ENCODE results near the gene MMS22L. TPM values are rescaled to one million over a fixed set of nuclear protein-coding genes. Genes with fewer than 3 reads are reported as not detected.
"Not testable (repeated sequence)": the region's sequence is repeated elsewhere in the genome, so short reads cannot be mapped to it uniquely, and the experiment has no call there.

Gene MMS22L
- total RNA-seq, 1 donor from 2014 or later = 14.2 TPM

- no peak for DNase-seq (ENCODE audit: low spot score)
These were observed 42.8 kb downstream of the MMS22L start for GRCh38 chr6:97240222-97240621.

- no peak for DNase-seq (ENCODE audit: low spot score)
These were observed 51.1 kb downstream of the MMS22L start for GRCh38 chr6:97231911-97232310.

- no peak for DNase-seq (ENCODE audit: low spot score)
These were observed 60.1 kb downstream of the MMS22L start for GRCh38 chr6:97222903-97223302.

GRCh38 chr6:97218912-97219311, 64.1 kb downstream of the MMS22L start:
- no peak for DNase-seq (ENCODE audit: low spot score)

- no peak for DNase-seq (ENCODE audit: low spot score)
These were observed 67.8 kb downstream of the MMS22L start for GRCh38 chr6:97215157-97215769.

- no peak for DNase-seq (ENCODE audit: low spot score)
These were observed 68.3 kb downstream of the MMS22L start for GRCh38 chr6:97214671-97215070.

GRCh38 chr6:97207383-97207782, 75.6 kb downstream of the MMS22L start:
- DNase-seq (ENCODE audit: low spot score) = no peak

- no peak for DNase-seq (ENCODE audit: low spot score)
These were observed 77.0 kb downstream of the MMS22L start for GRCh38 chr6:97205966-97206365.

GRCh38 chr6:97203343-97203742, 79.7 kb downstream of the MMS22L start:
- no peak for DNase-seq (ENCODE audit: low spot score)

GRCh38 chr6:97198046-97198565, 84.9 kb downstream of the MMS22L start:
- DNase-seq (ENCODE audit: low spot score) = no peak

- no peak for DNase-seq (ENCODE audit: low spot score)
These were observed 87.9 kb downstream of the MMS22L start for GRCh38 chr6:97195117-97195516.

GRCh38 chr6:97189767-97190166, 93.2 kb downstream of the MMS22L start:
- no peak for DNase-seq (ENCODE audit: low spot score)

GRCh38 chr6:97187951-97188350, 95.1 kb downstream of the MMS22L start:
- DNase-seq (ENCODE audit: low spot score) = no peak

- DNase-seq (ENCODE audit: low spot score) = peak; percentile 57
These were observed 96.5 kb downstream of the MMS22L start for GRCh38 chr6:97186416-97186999.

GRCh38 chr6:97177905-97178304, 105.1 kb downstream of the MMS22L start:
- no peak for DNase-seq (ENCODE audit: low spot score)

- no peak for DNase-seq (ENCODE audit: low spot score)
These were observed 106.5 kb downstream of the MMS22L start for GRCh38 chr6:97176468-97176867.

GRCh38 chr6:97175806-97176205, 107.2 kb downstream of the MMS22L start:
- DNase-seq (ENCODE audit: low spot score) = no peak

GRCh38 chr6:97174471-97174870, 108.5 kb downstream of the MMS22L start:
- no peak for DNase-seq (ENCODE audit: low spot score)

GRCh38 chr6:97160280-97160679, 122.7 kb downstream of the MMS22L start:
- DNase-seq (ENCODE audit: low spot score) = no peak

- DNase-seq (ENCODE audit: low spot score) = not testable (repeated sequence)
These were observed 127.6 kb downstream of the MMS22L start for GRCh38 chr6:97155447-97155846.

- DNase-seq (ENCODE audit: low spot score) = no peak
These were observed 129.0 kb downstream of the MMS22L start for GRCh38 chr6:97154015-97154414.

- DNase-seq (ENCODE audit: low spot score) = no peak
These were observed 131.4 kb downstream of the MMS22L start for GRCh38 chr6:97151601-97152000.

GRCh38 chr6:97150932-97151331, 132.1 kb downstream of the MMS22L start:
- DNase-seq (ENCODE audit: low spot score) = no peak

GRCh38 chr6:97147421-97147820, 135.6 kb downstream of the MMS22L start:
- DNase-seq (ENCODE audit: low spot score) = no peak
